LHCN-M2 (cell line): ENCODE measurements around the gene CCDC106. TPM values are rescaled to one million over a fixed set of nuclear protein-coding genes. Genes with fewer than 3 reads are reported as not detected.
A peak's percentile ranks its signal among the peaks of the same experiment; 100 is the strongest.

Experiments
- DNase-seq: peaks from one replicate; pipeline ENCODE4 v3.0.0-alpha.2; 2012; ENCODE audit warnings: low read depth
- total RNA-seq: library from RNA; depleted of rRNA; stranded (reverse); fragments of >200 nt; gene quantifications from 2 replicates; pipeline ENCODE4 v1.2.3, GENCODE V29; 2014

The CCDC106 gene
- total RNA-seq, 1 experiment from 2014 or later, result 15.3 TPM

DNA sequence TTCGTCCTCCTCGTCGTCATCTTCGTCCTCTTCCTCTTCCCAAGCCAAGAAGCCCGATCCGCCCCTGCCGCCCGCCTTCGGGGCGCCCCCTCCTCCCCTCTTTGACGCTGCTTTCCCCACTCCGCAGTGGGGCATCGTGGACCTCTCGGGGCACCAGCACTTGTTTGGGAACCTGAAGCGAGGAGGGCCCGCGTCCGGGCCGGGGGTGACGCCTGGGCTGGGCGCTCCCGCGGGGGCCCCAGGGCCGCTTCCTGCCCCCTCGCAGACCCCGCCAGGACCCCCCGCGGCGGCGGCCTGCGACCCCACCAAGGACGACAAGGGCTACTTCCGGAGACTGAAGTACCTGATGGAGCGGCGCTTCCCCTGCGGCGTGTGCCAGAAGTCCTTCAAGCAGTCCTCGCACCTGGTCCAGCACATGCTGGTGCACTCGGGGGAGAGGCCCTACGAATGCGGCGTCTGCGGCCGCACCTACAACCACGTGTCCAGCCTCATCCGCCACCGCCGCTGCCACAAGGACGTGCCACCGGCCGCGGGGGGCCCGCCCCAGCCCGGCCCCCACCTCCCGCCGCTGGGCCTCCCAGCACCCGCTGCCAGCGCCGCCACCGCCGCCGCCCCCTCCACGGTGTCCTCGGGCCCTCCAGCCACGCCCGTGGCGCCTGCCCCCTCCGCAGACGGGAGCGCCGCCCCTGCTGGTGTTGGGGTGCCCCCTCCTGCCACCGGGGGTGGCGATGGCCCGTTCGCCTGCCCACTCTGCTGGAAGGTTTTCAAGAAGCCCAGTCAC lies 33.9 kb upstream of the CCDC106 start:
- no peak for DNase-seq

DNA sequence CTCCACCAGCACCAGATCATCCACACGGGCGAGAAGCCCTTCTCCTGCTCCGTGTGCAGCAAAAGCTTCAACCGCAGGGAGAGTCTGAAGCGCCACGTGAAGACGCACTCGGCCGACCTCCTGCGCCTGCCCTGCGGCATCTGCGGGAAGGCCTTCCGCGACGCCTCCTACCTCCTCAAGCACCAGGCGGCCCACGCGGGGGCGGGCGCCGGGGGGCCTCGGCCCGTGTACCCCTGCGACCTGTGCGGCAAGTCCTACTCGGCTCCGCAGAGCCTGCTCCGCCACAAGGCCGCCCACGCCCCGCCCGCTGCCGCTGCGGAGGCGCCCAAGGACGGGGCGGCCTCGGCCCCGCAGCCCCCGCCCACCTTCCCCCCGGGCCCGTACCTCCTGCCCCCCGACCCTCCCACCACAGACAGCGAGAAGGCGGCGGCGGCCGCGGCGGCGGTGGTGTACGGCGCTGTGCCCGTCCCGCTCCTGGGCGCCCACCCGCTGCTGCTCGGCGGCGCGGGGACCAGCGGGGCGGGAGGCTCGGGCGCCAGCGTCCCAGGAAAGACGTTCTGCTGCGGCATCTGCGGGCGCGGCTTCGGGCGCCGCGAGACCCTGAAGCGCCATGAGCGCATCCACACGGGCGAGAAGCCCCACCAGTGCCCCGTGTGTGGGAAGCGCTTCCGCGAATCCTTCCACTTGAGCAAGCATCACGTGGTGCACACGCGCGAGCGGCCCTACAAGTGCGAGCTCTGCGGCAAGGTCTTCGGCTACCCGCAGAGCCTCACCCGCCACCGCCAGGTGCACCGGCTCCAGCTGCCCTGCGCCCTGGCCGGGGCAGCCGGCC lies 33.1 kb upstream of the CCDC106 start:
- DNase-seq, result no peak

DNA sequence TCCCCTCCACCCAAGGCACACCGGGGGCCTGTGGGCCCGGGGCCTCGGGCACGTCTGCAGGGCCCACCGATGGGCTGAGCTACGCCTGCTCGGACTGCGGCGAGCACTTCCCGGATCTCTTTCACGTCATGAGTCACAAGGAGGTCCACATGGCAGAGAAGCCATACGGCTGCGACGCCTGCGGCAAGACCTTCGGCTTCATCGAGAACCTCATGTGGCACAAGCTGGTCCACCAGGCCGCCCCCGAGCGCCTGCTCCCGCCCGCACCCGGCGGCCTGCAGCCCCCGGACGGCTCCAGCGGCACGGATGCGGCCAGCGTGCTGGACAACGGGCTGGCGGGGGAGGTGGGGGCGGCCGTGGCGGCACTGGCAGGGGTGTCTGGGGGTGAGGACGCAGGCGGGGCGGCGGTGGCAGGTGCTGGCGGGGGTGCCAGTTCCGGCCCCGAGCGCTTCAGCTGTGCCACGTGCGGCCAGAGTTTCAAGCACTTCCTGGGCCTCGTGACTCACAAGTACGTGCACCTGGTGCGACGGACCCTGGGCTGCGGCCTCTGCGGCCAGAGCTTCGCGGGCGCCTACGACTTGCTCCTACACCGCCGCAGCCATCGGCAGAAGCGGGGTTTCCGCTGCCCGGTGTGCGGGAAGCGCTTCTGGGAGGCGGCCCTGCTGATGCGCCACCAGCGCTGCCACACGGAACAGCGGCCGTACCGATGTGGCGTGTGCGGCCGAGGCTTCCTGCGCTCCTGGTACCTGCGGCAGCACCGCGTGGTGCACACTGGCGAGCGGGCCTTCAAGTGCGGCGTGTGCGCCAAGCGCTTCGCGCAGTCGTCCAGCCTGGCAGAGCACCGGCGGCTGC lies 32.2 kb upstream of the CCDC106 start:
- no peak for DNase-seq

DNA sequence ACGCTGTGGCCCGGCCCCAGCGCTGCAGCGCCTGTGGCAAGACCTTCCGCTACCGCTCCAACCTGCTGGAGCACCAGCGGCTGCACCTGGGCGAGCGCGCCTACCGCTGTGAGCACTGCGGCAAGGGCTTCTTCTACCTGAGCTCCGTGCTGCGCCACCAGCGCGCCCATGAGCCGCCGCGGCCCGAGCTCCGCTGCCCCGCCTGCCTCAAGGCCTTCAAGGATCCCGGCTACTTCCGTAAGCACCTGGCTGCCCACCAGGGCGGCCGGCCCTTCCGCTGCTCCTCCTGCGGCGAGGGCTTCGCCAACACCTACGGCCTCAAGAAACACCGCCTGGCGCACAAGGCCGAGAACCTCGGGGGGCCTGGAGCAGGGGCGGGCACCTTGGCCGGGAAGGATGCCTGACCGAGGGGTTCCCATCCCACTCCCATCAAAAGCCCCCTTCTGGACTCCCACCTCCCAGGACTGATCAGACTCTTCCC lies 31.6 kb upstream of the CCDC106 start:
- DNase-seq, result no peak

DNA sequence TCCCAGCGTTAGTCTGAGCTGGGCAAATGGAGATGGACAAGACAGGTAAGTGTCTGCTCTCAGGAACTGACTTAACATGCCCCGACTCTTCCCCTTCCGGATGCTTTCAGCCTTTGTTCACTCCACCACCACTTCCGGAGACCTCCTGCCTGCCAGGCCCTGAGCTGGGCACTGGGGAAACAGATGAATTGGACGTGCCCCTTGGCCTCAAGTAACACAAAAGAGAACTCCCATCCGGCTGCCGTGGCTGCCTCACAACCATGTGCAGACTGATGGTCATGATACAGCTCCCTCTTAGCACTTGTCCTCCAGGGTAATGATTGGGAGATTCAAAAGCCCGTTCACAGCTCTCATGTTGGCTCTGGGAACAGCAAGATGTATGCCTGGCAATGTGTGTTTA lies 30.6 kb upstream of the CCDC106 start:
- DNase-seq, result no peak

DNA sequence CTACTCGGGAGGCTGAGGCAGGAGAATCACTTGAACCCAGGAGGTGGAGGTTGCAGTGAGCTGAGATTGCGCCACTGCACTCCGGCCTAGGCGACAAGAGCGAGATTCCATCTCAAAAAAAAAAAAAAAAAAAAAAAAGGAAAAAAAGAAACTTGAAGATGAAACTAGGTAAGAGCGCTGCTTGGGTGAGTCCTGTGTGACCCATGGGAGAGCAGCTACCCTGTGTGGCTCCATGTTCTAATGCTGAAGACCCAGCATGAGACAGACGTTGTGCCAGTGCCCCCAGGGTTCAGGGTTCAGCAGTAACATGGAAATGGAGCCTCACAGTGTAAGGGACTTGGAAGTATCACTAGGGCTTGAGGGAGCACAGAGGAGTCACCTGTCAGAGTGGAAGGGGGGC lies 29.6 kb upstream of the CCDC106 start:
- DNase-seq, result no peak

DNA sequence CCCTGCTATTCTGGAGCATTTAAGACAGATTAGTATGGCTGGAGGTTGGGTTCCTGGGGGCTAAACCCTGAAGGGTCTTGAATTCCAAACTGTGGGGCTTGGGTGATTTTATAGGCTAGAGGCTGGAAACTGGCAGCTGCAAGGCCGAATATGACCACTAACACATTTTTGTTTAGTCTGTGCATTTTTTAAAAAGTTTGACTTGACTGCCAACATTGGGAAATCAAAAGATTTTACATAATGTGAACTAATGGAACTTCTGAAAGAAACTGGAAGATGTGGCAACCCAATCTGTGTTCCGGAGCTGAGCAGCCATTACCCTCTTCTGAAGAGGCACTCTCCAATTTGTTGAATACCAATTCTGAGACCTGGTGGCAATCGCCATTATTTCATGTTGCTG lies 28.7 kb upstream of the CCDC106 start:
- DNase-seq, result no peak

DNA sequence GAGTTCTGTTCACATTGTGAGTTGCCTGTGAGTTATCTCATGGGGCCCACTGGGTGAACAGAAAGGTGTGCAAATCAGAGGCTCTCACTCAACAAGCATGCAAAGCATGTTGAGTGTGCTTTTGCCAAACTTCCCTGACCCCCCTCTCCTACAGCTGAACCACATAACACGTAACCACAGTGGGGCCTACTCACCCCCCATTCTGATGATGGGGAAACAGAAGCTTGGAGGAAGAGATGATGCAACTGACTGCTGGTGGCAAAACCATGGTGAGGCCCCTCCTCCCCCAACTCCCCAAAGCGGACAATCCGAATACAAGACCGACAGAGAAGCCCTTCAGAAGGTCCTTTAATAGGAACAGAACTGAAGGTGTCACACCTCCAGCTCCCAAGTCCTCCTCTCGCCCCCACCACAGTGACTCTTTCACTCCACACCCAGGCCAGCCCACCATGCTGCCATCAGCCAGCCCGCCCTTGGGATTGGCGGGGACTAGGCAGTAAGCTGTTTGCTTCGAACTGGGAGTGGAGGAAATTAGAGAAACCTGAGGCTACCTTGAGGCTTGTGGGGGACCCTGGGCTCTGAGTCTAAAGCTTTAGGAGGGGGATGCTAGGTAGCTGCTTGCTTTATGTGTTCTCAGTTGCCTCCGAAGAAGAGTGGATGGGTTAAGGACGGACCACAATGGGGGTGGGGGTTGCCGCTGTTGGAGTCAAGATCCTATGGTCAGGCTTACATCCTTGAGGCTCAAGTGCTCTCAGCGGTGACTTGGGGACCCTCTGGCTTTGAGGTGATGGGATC lies 27.4 kb upstream of the CCDC106 start:
- no peak for DNase-seq

DNA sequence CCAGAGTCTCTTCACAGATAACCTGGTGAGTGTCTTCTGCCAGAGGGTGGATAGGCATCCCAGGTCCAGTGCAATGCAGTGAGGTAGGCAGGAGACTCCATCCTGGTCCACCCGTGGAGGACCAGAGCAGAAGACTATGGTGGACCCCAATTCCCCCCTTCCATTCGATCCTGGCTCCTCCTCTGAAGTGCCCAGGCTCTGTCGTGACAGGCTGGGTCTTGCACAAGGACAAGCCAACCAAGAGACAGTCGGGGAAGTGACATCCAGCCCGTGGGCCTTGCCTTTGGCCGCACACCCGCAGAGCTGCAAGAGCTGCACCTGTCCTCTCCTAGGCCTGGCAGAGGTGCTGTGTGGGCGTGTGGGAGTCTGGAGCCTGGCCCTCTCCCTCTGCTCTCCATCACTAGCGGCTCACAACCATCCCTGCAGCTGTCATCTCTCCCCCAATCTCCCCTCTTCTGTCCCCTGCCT lies 26.8 kb upstream of the CCDC106 start:
- DNase-seq, result no peak

DNA sequence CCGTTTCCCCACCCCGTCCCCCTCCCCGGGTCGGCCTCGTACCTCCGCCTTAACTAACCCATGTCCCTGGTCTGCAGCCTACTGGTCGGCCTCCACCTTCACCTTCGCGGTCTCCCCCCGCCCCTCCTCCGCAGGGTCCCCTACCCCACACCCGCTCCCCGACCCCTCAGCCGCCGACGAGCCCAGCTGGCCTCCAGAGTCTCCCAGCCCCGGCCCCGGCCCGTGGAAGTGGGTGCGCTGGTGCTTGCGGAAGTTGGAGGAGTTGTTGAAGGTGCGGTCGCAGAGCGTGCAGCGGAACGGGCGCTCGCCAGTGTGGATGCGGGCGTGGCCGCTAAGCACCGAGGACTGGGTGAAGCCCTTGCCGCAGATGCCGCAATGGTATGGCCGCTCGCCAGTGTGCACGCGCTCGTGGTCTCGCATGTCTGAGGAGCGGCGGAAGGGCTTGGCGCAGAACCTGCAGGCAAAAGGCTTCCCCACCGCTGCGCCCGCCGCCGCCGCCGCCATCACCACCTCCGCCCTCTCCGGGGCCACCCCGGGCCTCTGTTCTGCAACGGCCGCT lies 26.3 kb upstream of the CCDC106 start:
- no peak for DNase-seq

DNA sequence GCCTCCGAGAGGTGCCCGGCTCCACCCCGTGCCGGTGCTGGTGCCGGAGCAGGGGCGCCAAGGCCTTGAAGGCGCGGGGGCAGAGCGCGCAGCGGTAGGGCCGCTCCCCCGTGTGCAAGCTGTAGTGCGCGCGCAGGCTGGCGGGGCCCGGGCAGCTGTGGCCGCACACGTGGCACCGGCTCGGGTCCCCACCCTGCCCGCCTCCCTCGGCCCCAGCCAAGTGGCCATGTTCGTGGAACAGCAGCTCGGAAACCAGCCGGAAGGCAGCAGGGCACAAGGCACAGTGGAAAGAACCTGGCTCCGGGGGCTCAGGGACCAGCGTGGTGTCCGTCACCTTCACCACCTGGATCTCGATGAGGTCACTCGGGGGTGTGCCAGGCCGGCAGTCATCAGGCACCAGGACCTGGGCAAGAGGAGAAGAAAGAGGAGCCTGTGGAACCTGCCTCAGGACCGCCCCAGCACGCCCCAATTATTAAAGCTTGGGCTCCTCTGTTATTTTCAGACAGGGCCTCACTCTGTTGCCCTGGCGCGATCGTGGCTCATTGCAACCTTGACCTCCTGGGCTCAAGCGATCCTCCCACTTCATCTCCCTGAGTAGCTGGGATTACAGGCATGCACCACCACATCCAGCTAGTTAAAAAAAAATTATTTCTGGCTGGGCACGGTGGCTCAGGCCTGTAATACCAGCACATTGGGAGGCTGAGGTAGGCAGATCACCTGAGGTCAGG lies 25.6 kb upstream of the CCDC106 start:
- DNase-seq, result no peak

DNA sequence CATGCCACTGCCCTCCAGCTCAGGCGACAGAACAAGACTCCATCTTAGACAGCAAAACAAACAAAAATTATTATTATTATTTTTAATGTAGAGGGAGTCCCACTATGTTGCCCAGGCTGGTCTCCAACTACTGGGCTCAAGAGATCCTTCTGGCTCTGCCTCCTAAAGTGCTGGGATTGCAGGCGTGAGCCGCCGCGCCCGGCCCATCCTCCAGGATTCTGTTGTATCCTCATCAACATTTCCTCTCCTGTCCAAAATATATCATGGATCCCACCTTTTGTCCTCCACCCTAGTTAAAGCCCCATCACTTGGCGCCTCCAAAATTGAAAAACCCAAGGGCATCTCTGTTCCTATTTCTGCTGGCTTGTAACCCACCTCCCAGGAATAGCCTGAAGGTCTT lies 24.9 kb upstream of the CCDC106 start:
- no peak for DNase-seq

DNA sequence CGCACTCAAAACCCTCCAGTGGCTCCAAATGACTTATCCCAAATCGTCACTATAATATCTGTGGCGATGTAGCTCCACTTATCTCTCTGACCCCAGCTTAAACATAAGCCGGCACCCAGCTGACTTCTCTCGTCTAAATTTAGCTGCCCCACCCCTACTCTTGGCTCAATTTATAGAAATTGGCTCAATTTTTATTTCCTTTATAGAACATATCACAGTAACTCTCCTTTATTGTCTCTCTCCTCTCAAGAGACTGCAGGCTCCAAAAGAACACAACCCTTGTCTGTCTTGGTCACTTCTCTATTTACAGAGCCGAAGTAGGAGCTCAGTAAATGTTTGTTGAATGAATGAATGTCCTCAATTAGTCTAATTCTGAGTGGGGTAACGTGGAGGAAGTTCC lies 24.5 kb upstream of the CCDC106 start:
- no peak for DNase-seq

DNA sequence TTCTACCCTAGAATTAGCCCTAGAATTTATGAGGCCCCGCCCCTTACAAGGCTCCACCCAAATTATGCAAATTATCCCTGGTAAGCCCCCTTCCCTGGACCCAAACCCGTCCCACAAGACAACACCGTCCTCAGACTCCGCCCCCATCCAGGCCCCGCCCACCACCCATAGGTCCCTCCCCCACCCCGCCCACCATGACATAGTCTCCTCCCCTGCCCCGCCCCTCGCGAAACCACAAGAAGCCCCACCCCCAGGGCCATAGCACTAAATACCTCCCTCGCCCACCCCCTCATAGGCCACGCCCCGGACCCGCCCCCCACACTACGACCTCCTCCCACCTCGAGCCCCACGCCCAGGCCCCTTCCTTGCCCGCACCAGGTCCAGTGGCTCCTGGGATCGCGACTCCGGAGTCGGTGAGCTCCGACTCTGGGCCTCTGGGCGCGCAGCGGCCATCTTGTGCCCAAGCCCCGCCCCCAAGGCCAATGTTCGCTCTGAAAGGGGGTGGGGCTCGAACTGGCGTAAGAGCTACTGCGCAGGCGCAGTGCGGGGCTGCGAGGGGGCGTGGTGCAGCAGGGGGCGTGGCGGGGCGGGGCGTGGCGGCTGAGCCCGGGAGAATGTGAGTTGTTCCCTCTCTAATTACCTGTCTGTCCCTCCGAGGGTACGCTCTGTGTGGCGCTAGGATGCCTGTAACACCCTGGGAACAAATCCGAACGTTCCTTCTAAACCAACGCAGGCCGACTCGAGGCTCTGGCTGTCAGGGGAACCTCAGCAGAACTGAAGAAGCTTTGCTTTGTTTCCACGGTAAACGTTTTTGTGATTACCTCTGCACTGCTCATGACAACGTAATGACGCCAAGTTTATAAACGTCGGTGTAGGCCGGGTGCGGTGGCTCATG lies 23.7 kb upstream of the CCDC106 start, which contains the start of gene ZNF784:
TSS of gene ZNF784 (minus strand) at position 458 of the 895 bp plus-strand sequence. CDS start at position 453, 5 bp downstream.
- peak; percentile 87 for DNase-seq

DNA sequence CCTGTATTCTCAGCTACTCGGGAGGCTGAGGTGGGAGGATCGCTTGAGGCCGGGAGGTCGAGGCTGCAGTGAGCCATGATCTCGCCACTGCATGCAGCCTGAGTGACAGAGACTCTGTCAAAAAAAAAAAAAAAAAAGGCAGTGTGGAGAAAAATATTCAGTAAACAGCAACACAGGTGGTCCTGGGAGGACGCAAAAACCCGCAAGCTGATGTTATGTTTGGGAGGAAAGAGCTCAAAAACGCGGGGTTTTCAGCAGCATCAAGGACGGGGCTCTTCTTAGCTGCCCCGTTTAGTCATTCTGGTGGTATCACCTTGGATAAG lies 23.0 kb upstream of the CCDC106 start:
- DNase-seq, result no peak

DNA sequence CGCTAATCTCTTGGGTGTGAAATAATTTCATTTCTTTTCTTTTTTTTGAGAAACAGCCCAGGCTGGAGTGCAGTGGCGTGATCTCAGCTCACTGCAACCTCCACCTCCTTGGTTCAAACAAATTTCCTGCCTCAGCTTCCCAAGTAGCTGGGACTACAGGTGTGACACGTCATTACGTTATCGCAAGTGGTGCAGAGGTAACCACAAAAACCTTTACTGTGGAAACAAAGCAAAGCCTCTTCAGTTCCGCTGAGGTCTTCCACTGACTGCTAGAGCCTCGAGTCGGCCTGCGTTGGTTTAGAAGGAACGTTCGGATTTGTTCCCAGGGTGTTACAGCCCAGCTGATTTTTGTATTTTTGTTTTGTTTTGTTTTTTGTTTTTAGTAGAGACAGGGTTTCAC lies 21.7 kb upstream of the CCDC106 start:
- no peak for DNase-seq

DNA sequence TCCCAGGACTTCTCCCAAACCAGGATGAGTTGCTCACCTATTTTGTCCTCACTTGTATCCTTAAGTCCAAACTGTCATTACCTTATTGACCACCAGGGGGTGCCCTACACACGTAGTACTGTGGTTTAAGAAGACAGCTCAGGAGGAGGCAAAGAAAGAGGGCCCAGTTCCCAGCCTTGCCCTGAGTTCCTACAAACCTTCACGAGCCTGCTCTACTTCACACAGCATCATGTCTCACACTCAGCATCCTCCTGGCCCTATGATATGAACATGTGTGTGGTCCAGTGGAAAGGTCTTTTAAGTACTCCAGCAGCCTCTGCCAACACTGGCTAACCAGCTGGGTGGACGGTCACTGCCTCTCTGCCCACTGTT lies 15.6 kb upstream of the CCDC106 start:
- DNase-seq, result peak; percentile 88

DNA sequence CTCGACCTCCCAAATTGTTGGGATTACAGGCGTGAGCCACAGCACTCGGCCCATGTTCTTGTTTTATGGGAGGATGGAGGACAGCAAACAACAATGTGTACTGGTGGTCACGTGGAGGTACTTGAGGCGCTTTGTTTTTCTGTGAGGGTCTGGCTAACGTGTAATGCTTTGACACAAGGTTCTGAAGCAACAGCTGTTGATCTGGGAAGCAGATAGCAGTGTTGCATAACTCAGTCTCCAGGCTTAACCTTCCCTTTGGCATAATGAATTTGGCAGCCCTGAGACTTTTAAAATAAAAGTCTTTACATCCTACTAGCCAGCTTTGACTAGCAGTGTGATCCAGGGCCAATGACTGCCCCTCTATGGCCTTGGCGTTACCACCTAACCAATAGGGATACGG lies 14.2 kb upstream of the CCDC106 start:
- DNase-seq, result no peak

DNA sequence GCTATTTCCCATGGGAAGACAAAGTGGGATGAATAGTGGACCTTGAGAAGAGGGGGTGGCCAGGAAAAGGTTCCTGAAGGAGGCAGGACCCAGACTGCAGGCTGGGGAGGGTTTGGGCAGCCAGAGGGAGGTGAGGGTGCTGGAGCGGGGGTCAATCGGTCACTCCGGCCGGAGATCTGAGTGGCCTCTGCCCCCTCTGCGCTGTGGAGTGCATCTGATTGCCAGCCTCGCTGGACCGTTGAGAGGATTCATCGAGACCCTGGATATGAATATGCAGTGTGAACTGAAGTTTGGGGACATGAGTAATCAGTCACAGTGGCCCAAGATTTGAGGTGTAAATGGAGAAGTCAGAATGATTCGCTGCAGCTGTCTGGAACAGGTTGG lies 12.7 kb upstream of the CCDC106 start:
- no peak for DNase-seq
